HepG2 (cell line): Measurements from ENCODE around the gene TOR4A. TPM values are rescaled to one million over a fixed set of nuclear protein-coding genes. Genes with fewer than 3 reads are reported as not detected.
A peak's percentile ranks its signal among the peaks of the same experiment; 100 is the strongest.

ENCODE experiments used
- AGO1 ChIP-seq: fragments of 200-400 bp; formaldehyde crosslinking; IDR thresholded peaks from 2 replicates; pipeline ENCODE4 v1.6.1; 2017; ENCODE audit warnings: mild to moderate bottlenecking, low read depth, low read length, moderate library complexity; ENCODE audit not compliant: poor library complexity, severe bottlenecking
- BRCA1 ChIP-seq: sonication (generic); formaldehyde crosslinking; IDR thresholded peaks from 2 replicates; pipeline ENCODE4 v1.4.0; 2020; ENCODE audit warnings: missing genetic modification reagents
- DR1 ChIP-seq: sonication (generic); formaldehyde crosslinking; IDR thresholded peaks from 2 replicates; pipeline ENCODE4 v1.8.0; 2021; ENCODE audit warnings: mild to moderate bottlenecking, missing genetic modification reagents, inconsistent platforms
- IRX3 ChIP-seq: sonication (generic); formaldehyde crosslinking; IDR thresholded peaks from 2 replicates; pipeline ENCODE4 v1.8.1; 2023; ENCODE audit warnings: mild to moderate bottlenecking, low read depth, missing genetic modification reagents, borderline replicate concordance
- RAD51 ChIP-seq: fragments of 450-650 bp; IDR thresholded peaks from 2 replicates; pipeline ENCODE4 v1.6.1; 2016; ENCODE audit warnings: borderline replicate concordance
- SOX5 ChIP-seq: IDR thresholded peaks from 2 replicates; pipeline ENCODE4 v1.6.1; 2016; ENCODE audit warnings: borderline replicate concordance
- USF2 ChIP-seq, 2 experiments: sonication (generic) in 1 of 2; formaldehyde crosslinking in 1 of 2; IDR thresholded peaks; 2 replicates each; pipeline versions ENCODE4 v1.5.1 to v1.6.1; 2011 to 2020; ENCODE audit warnings: borderline replicate concordance in 1 of 2, low read depth in 1 of 2, low read length in 1 of 2, mild to moderate bottlenecking in 1 of 2, missing genetic modification reagents in 1 of 2, moderate library complexity in 1 of 2
- ZFP91 ChIP-seq: sonication (generic); formaldehyde crosslinking; IDR thresholded peaks from 2 replicates; pipeline ENCODE4 v1.9.0; 2022; ENCODE audit warnings: missing genetic modification reagents, mild to moderate bottlenecking, borderline replicate concordance
- ZNF543 ChIP-seq: sonication (generic); formaldehyde crosslinking; IDR thresholded peaks from 2 replicates; pipeline ENCODE4 v1.4.0; 2020; ENCODE audit warnings: mild to moderate bottlenecking, missing genetic modification reagents
- ZNF652 ChIP-seq: IDR thresholded peaks from 2 replicates; pipeline ENCODE4 v1.6.1; 2016; ENCODE audit warnings: low read depth, borderline replicate concordance
- ZNF720 ChIP-seq: sonication (generic); formaldehyde crosslinking; IDR thresholded peaks from 2 replicates; pipeline ENCODE4 v1.4.0; 2020; ENCODE audit warnings: missing genetic modification reagents
- ZNF790 ChIP-seq: sonication (generic); formaldehyde crosslinking; IDR thresholded peaks from 2 replicates; pipeline ENCODE4 v1.8.0; 2022; ENCODE audit warnings: missing genetic modification reagents, mild to moderate bottlenecking, borderline replicate concordance
- ZNF878 ChIP-seq: sonication (generic); formaldehyde crosslinking; IDR thresholded peaks from 2 replicates; pipeline ENCODE4 v1.8.1; 2023; ENCODE audit warnings: mild to moderate bottlenecking, missing genetic modification reagents, moderate library complexity
- polyA plus RNA-seq, 8 experiments: library from polyadenylated mRNA; depleted of rRNA in 3 of 8; stranded (reverse) in 7 of 8; unstranded in 1 of 8; fragments of >200 nt; fragmentation: Illumina TruSeq in 4 of 8; extraction: Trizol in 4 of 8; gene quantifications; 2 replicates each; pipeline versions ENCODE4 v1.2.1 to v1.2.3, GENCODE V29; 2011 to 2016; ENCODE audit warnings: low read depth in 4 of 8, missing spikeins in 1 of 8, mixed read lengths in 1 of 8; ENCODE audit not compliant: insufficient read depth in 1 of 8
- total RNA-seq, 5 experiments: library from RNA; depleted of rRNA; stranded (reverse); fragments of >200 nt; fragmentation: Illumina TruSeq; extraction: Trizol; gene quantifications; 2 replicates each; pipeline ENCODE4 v1.2.3, GENCODE V29; 2016; ENCODE audit warnings: low read depth in 1 of 5
- TF ChIP-seq, protein P1 (sequence below): sonication (generic); formaldehyde crosslinking; IDR thresholded peaks from 2 replicates; pipeline ENCODE4 v1.5.1; 2020; ENCODE audit warnings: mild to moderate bottlenecking, missing genetic modification reagents, moderate library complexity
- TF ChIP-seq, protein P2 (sequence below): sonication (generic); formaldehyde crosslinking; IDR thresholded peaks from 2 replicates; pipeline ENCODE4 v1.8.1; 2022; ENCODE audit warnings: low read depth, mild to moderate bottlenecking, missing genetic modification reagents
- TF ChIP-seq, protein P3 (sequence below): sonication (generic); formaldehyde crosslinking; IDR thresholded peaks from 2 replicates; pipeline ENCODE4 v1.5.1; 2020; ENCODE audit warnings: missing genetic modification reagents, mild to moderate bottlenecking, borderline replicate concordance

The TOR4A gene
- total and polyA plus RNA-seq, 2 of the 13 experiments (the other 11 are each of a cell fraction or from before 2014, with no cell fraction given) = 11.1 to 14.2 TPM

DNA sequence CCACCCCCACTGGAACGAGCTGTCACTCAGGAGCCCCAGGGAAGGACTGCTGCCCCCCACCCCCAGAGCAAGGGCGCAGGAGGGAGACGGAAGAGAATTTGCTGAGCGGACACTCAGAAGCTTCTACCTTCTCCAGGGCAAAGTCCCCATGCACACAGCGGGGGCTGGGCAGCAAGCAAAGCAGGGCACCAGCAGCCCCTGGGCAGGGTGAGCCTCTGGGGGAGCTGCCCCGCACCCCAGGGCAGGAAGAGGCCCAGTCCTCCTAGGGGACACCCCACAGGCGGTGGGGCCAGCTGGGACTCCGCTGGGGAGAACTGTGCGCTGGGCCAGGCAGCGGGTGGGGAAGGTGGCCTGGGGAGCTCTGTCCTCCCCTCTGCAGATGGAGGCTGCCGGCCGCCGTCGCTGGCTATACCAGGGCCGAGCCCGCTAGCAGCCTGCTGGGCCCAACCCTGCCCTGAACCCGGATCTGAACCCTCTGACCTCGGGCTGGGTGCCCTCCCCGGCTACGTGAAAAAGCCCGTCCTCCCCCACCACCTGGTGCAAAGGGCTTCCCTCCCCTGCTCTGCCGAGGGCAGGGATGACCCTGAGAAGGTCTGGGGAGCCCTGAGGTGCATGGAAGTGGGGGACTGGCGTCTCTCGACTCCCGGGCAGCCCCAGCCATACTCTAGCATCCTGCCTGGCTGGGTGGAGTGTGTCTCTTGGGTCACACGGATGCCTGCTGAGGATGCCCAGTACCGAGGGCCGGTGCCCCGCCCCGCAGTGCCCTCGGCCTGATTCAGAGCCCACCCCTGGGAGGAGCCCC, 47.4 kb upstream of the TOR4A start (continued):
- TF ChIP-seq USF2 (IDR thresholded peaks at IDR 0.05; ENCODE audit: low read depth, low read length) (no peak), USF2 (CRISPR knock-in tag; IDR thresholded peaks at IDR 0.05; ENCODE audit: borderline replicate concordance) (no peak), ZNF543 (CRISPR knock-in tag) (peak; percentile 76), BRCA1 (CRISPR knock-in tag) (no peak), ZNF720 (CRISPR knock-in tag) (no peak), ZNF652 (CRISPR knock-in tag) (no peak), DR1 (CRISPR knock-in tag) (no peak), ZFP91 (peak; percentile 46; the same call in 1 of the 2 replicates), RAD51 (no peak), AGO1 (peak; percentile 95), SOX5 (CRISPR knock-in tag) (peak; percentile 19; the same call in 1 of the 2 replicates), ZNF878 (CRISPR knock-in tag) (no peak), ZNF790 (CRISPR knock-in tag) (no peak), IRX3 (CRISPR knock-in tag) (no peak)
- TF ChIP-seq, protein P1, sequence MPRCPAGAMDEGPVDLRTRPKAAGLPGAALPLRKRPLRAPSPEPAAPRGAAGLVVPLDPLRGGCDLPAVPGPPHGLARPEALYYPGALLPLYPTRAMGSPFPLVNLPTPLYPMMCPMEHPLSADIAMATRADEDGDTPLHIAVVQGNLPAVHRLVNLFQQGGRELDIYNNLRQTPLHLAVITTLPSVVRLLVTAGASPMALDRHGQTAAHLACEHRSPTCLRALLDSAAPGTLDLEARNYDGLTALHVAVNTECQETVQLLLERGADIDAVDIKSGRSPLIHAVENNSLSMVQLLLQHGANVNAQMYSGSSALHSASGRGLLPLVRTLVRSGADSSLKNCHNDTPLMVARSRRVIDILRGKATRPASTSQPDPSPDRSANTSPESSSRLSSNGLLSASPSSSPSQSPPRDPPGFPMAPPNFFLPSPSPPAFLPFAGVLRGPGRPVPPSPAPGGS = peak; percentile 58; the same call in 1 of the 2 replicates
- TF ChIP-seq, protein P2, sequence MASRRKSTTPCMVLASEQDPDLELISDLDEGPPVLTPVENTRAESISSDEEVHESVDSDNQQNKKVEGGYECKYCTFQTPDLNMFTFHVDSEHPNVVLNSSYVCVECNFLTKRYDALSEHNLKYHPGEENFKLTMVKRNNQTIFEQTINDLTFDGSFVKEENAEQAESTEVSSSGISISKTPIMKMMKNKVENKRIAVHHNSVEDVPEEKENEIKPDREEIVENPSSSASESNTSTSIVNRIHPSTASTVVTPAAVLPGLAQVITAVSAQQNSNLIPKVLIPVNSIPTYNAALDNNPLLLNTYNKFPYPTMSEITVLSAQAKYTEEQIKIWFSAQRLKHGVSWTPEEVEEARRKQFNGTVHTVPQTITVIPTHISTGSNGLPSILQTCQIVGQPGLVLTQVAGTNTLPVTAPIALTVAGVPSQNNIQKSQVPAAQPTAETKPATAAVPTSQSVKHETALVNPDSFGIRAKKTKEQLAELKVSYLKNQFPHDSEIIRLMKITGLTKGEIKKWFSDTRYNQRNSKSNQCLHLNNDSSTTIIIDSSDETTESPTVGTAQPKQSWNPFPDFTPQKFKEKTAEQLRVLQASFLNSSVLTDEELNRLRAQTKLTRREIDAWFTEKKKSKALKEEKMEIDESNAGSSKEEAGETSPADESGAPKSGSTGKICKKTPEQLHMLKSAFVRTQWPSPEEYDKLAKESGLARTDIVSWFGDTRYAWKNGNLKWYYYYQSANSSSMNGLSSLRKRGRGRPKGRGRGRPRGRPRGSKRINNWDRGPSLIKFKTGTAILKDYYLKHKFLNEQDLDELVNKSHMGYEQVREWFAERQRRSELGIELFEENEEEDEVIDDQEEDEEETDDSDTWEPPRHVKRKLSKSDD (CRISPR knock-in tag) = peak; percentile 36; the same call in 1 of the 2 replicates
- TF ChIP-seq, protein P3, sequence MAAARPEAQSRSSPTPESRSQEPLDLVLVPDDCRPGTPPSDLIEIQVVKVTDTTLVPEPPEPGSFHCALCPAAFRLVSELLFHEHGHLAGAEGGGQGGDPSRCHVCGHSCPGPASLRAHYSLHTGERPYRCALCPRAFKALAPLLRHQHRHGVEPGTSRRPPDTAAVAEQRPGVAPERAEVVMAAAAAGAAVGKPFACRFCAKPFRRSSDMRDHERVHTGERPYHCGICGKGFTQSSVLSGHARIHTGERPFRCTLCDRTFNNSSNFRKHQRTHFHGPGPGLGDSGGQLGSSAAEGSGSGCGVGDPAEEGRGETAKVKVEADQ (CRISPR knock-in tag) = no peak
